ENCODE results near the gene TAF5L.

The TAF5L gene

DNA sequence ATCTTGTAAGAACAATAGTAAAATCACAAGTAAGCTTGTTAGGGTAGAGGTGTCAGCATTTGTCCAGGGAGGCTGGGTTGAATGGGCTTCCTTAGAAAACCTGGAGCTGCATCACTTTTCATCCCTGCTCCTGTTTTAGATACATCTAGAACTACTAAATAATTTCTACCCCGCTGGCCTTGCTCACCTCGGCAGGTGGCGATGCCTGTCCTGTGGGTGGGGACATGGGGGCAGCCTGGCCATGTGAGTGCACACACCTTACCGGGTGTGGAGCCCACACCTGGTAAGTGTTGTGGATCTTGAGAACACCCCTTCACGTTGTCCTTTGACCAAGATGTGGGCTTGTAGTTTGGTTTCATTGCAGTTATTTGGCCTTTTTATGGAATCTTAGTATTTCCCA, 29.9 kb upstream of the TAF5L start:
- H2BK15ac ChIP-seq (ENCODE audit: low read length): no peak overlapping the region
- no peak overlapping the region for H2BK12ac ChIP-seq (ENCODE audit: low read length)
- H3K27ac ChIP-seq (replicated peaks; ENCODE audit: low read length): no peak overlapping the region
- H3K4me1 ChIP-seq (ENCODE audit: control insufficient read depth in 2 of 2, insufficient read depth in 1 of 2, low read depth in 1 of 2, low read length in 2 of 2): no peaks in the 10 kb centered on the region
- H3K4ac ChIP-seq (ENCODE audit: low read length): no peak overlapping the region
- H3K14ac ChIP-seq (ENCODE audit: low read length): no peak overlapping the region
- DNase-seq (ENCODE audit: low spot score): no peak
- H3K4me3 ChIP-seq (ENCODE audit: low read length in 2 of 2): no peak overlapping the region
- no peaks in the 10 kb centered on the region for H3K79me1 ChIP-seq (ENCODE audit: low read depth, low read length)
- H3K18ac ChIP-seq (ENCODE audit: low read length): no peak overlapping the region
- no peak overlapping the region for H2AK5ac ChIP-seq (ENCODE audit: low read depth, low read length)
- no peaks in the 10 kb centered on the region for H3K9me3 ChIP-seq (replicated peaks in 1 of 2; ENCODE audit: control insufficient read depth in 2 of 2, insufficient read depth in 1 of 2, low read depth in 1 of 2, low read length in 2 of 2)
- H3K9ac ChIP-seq (ENCODE audit: low read depth, low read length, poor library complexity): no peak overlapping the region
- WGBS, 2 donors (ENCODE audit: extremely low coverage in 2 of 2, insufficient read length in 2 of 2, insufficient replicate concordance in 1 of 2): no CpG with 5 or more reads among the region's 5 CpGs
- H2BK120ac ChIP-seq (ENCODE audit: low read depth, low read length): no peak overlapping the region
- peaks cover 17 to 98% of the 10 kb centered on the region in 2 donors for H3K36me3 ChIP-seq (replicated peaks in 1 of 2; ENCODE audit: control insufficient read depth in 2 of 2, insufficient read depth in 2 of 2, low read length in 2 of 2)
- H4K8ac ChIP-seq (ENCODE audit: low read depth, low read length): no peak overlapping the region
- H4K91ac ChIP-seq (ENCODE audit: low read depth, low read length, poor library complexity): no peak overlapping the region
- no peak overlapping the region for H2BK5ac ChIP-seq (ENCODE audit: low read length)
- H3K23ac ChIP-seq (ENCODE audit: low read depth, low read length, poor library complexity): no peak overlapping the region
- H3K4me2 ChIP-seq (ENCODE audit: insufficient read depth, low read length, poor library complexity, severe bottlenecking): no peak overlapping the region
- H3K27me3 ChIP-seq (ENCODE audit: control insufficient read depth in 3 of 3, insufficient read depth in 3 of 3, low read depth in 1 of 3, low read length in 3 of 3): no peaks in the 10 kb centered on the region
- no peak overlapping the region for H2AFZ ChIP-seq (ENCODE audit: low read length)

DNA sequence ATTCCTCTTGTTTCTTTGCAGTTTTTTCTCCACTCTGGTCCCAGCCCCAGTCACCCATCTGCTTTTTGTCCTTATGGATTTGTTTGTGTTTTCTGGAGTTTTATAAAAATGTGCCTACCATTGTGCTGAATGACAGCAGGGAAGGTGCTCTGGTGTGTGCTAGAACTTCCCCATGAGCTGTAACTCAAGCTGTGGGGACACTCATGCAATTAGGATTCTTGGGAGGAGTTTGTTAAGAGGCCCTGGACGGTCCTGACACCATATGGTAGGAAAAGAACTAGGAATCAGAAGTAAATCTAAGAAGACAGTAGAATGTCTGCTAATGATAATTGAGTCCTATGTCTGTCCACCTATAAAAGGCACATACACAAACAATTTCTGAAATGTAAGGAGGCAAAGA, 27.5 kb upstream of the TAF5L start:
- H3K27ac ChIP-seq (replicated peaks; ENCODE audit: low read length): no peak overlapping the region
- no peak overlapping the region for H2AK5ac ChIP-seq (ENCODE audit: low read depth, low read length)
- H2BK120ac ChIP-seq (ENCODE audit: low read depth, low read length): no peak overlapping the region
- no peaks in the 10 kb centered on the region for H3K79me1 ChIP-seq (ENCODE audit: low read depth, low read length)
- H4K91ac ChIP-seq (ENCODE audit: low read depth, low read length, poor library complexity): no peak overlapping the region
- H2BK12ac ChIP-seq (ENCODE audit: low read length): no peak overlapping the region
- H3K18ac ChIP-seq (ENCODE audit: low read length): no peak overlapping the region
- H3K4me3 ChIP-seq (ENCODE audit: low read length in 2 of 2): no peak overlapping the region
- no peaks in the 10 kb centered on the region for H3K4me1 ChIP-seq (ENCODE audit: control insufficient read depth in 2 of 2, insufficient read depth in 1 of 2, low read depth in 1 of 2, low read length in 2 of 2)
- H4K8ac ChIP-seq (ENCODE audit: low read depth, low read length): no peak overlapping the region
- H3K23ac ChIP-seq (ENCODE audit: low read depth, low read length, poor library complexity): no peak overlapping the region
- no peak overlapping the region for H3K9ac ChIP-seq (ENCODE audit: low read depth, low read length, poor library complexity)
- H2BK15ac ChIP-seq (ENCODE audit: low read length): no peak overlapping the region
- H2AFZ ChIP-seq (ENCODE audit: low read length): no peak overlapping the region
- H3K36me3 ChIP-seq (replicated peaks in 1 of 2; ENCODE audit: control insufficient read depth in 2 of 2, insufficient read depth in 2 of 2, low read length in 2 of 2): peaks cover 20 to 98% of the 10 kb centered on the region in 2 donors
- H2BK5ac ChIP-seq (ENCODE audit: low read length): no peak overlapping the region
- H3K14ac ChIP-seq (ENCODE audit: low read length): no peak overlapping the region
- no peaks in the 10 kb centered on the region for H3K9me3 ChIP-seq (replicated peaks in 1 of 2; ENCODE audit: control insufficient read depth in 2 of 2, insufficient read depth in 1 of 2, low read depth in 1 of 2, low read length in 2 of 2)
- DNase-seq (ENCODE audit: low spot score): no peak
- H3K27me3 ChIP-seq (ENCODE audit: control insufficient read depth in 3 of 3, insufficient read depth in 3 of 3, low read depth in 1 of 3, low read length in 3 of 3): no peaks in the 10 kb centered on the region
- H3K4ac ChIP-seq (ENCODE audit: low read length): no peak overlapping the region
- H3K4me2 ChIP-seq (ENCODE audit: insufficient read depth, low read length, poor library complexity, severe bottlenecking): no peak overlapping the region
- no CpG with 5 or more reads among the region's 1 CpG for WGBS, 2 donors (ENCODE audit: extremely low coverage in 2 of 2, insufficient read length in 2 of 2, insufficient replicate concordance in 1 of 2)

GRCh38 chr1:229651546-229651945, 25.6 kb upstream of the TAF5L start:
- Histone ChIP-seq H3K14ac (ENCODE audit: low read length) (no peak overlapping the region), H3K4ac (ENCODE audit: low read length) (no peak overlapping the region), H2AFZ (ENCODE audit: low read length) (no peak overlapping the region), H4K8ac (ENCODE audit: low read depth, low read length) (no peak overlapping the region), H2BK15ac (ENCODE audit: low read length) (no peak overlapping the region), H2BK12ac (ENCODE audit: low read length) (no peak overlapping the region), H3K4me1 (ENCODE audit: control insufficient read depth in 2 of 2, insufficient read depth in 1 of 2, low read depth in 1 of 2, low read length in 2 of 2) (no peaks in the 10 kb centered on the region), H3K18ac (ENCODE audit: low read length) (no peak overlapping the region), H2BK120ac (ENCODE audit: low read depth, low read length) (no peak overlapping the region), H3K27me3 (ENCODE audit: control insufficient read depth in 3 of 3, insufficient read depth in 3 of 3, low read depth in 1 of 3, low read length in 3 of 3) (no peaks in the 10 kb centered on the region), H3K23ac (ENCODE audit: low read depth, low read length, poor library complexity) (no peak overlapping the region), H2BK5ac (ENCODE audit: low read length) (no peak overlapping the region), H4K91ac (ENCODE audit: low read depth, low read length, poor library complexity) (no peak overlapping the region), H3K4me2 (ENCODE audit: insufficient read depth, low read length, poor library complexity, severe bottlenecking) (no peak overlapping the region), H3K9ac (ENCODE audit: low read depth, low read length, poor library complexity) (no peak overlapping the region), H3K79me1 (ENCODE audit: low read depth, low read length) (no peaks in the 10 kb centered on the region), H3K27ac (replicated peaks; ENCODE audit: low read length) (no peak overlapping the region), H3K4me3 (ENCODE audit: low read length in 2 of 2) (no peak overlapping the region), H3K9me3 (replicated peaks in 1 of 2; ENCODE audit: control insufficient read depth in 2 of 2, insufficient read depth in 1 of 2, low read depth in 1 of 2, low read length in 2 of 2) (no peaks in the 10 kb centered on the region), H3K36me3 (replicated peaks in 1 of 2; ENCODE audit: control insufficient read depth in 2 of 2, insufficient read depth in 2 of 2, low read length in 2 of 2) (peaks cover 29 to 98% of the 10 kb centered on the region in 2 donors), H2AK5ac (ENCODE audit: low read depth, low read length) (no peak overlapping the region)
- WGBS, 2 donors (ENCODE audit: extremely low coverage in 2 of 2, insufficient read length in 2 of 2, insufficient replicate concordance in 1 of 2): no CpG with 5 or more reads among the region's 3 CpGs
- DNase-seq (ENCODE audit: low spot score): no peak

GRCh38 chr1:229650045-229650444, 24.1 kb upstream of the TAF5L start:
- Histone ChIP-seq H2BK12ac (ENCODE audit: low read length) (no peak overlapping the region), H3K4me2 (ENCODE audit: insufficient read depth, low read length, poor library complexity, severe bottlenecking) (no peak overlapping the region), H4K91ac (ENCODE audit: low read depth, low read length, poor library complexity) (no peak overlapping the region), H3K27me3 (ENCODE audit: control insufficient read depth in 3 of 3, insufficient read depth in 3 of 3, low read depth in 1 of 3, low read length in 3 of 3) (no peaks in the 10 kb centered on the region), H2BK15ac (ENCODE audit: low read length) (no peak overlapping the region), H3K36me3 (replicated peaks in 1 of 2; ENCODE audit: control insufficient read depth in 2 of 2, insufficient read depth in 2 of 2, low read length in 2 of 2) (peaks cover 37 to 98% of the 10 kb centered on the region in 2 donors), H3K23ac (ENCODE audit: low read depth, low read length, poor library complexity) (no peak overlapping the region), H3K79me1 (ENCODE audit: low read depth, low read length) (no peaks in the 10 kb centered on the region), H3K4ac (ENCODE audit: low read length) (no peak overlapping the region), H2BK120ac (ENCODE audit: low read depth, low read length) (no peak overlapping the region), H3K27ac (replicated peaks; ENCODE audit: low read length) (no peak overlapping the region), H3K14ac (ENCODE audit: low read length) (no peak overlapping the region), H3K4me1 (ENCODE audit: control insufficient read depth in 2 of 2, insufficient read depth in 1 of 2, low read depth in 1 of 2, low read length in 2 of 2) (no peaks in the 10 kb centered on the region), H3K18ac (ENCODE audit: low read length) (no peak overlapping the region), H3K9ac (ENCODE audit: low read depth, low read length, poor library complexity) (no peak overlapping the region), H3K4me3 (ENCODE audit: low read length in 2 of 2) (no peak overlapping the region), H2AFZ (ENCODE audit: low read length) (no peak overlapping the region), H2AK5ac (ENCODE audit: low read depth, low read length) (no peak overlapping the region), H2BK5ac (ENCODE audit: low read length) (no peak overlapping the region), H3K9me3 (replicated peaks in 1 of 2; ENCODE audit: control insufficient read depth in 2 of 2, insufficient read depth in 1 of 2, low read depth in 1 of 2, low read length in 2 of 2) (no peaks in the 10 kb centered on the region), H4K8ac (ENCODE audit: low read depth, low read length) (no peak overlapping the region)
- DNase-seq (ENCODE audit: low spot score): no peak
- WGBS, 2 donors (ENCODE audit: extremely low coverage in 2 of 2, insufficient read length in 2 of 2, insufficient replicate concordance in 1 of 2): no CpG with 5 or more reads among the region's 4 CpGs

All from neuronal stem cell (in vitro differentiated cells).